Measurements from ENCODE around the gene MFSD2A. TPM values are rescaled to one million over a fixed set of nuclear protein-coding genes. Genes with fewer than 3 reads are reported as not detected.

Gene MFSD2A
- total and polyA plus RNA-seq, 3 donors from 2014 or later, result 122 to 201 (median 185) TPM

DNA sequence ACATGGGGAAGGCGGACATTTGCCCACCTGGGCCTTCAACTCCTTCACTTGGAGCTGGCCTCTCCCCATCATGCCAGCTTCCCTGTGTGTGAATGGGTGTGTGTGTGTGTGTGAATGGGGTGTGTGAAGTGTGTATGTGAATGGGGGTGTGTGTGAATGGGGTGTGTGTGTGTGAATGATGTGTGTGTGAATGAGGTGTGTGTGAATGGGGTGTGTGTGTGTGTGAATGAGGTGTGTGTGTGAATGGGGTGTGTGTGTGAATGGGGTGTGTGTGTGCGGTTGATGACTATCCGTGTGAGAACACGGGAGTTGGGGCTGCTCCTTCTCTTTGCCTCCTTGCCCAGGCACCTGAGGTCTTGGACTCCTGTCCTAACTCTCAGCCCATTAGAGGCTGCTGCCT is 9.6 kb downstream of the MFSD2A start:
- TF ChIP-seq, protein P1, sequence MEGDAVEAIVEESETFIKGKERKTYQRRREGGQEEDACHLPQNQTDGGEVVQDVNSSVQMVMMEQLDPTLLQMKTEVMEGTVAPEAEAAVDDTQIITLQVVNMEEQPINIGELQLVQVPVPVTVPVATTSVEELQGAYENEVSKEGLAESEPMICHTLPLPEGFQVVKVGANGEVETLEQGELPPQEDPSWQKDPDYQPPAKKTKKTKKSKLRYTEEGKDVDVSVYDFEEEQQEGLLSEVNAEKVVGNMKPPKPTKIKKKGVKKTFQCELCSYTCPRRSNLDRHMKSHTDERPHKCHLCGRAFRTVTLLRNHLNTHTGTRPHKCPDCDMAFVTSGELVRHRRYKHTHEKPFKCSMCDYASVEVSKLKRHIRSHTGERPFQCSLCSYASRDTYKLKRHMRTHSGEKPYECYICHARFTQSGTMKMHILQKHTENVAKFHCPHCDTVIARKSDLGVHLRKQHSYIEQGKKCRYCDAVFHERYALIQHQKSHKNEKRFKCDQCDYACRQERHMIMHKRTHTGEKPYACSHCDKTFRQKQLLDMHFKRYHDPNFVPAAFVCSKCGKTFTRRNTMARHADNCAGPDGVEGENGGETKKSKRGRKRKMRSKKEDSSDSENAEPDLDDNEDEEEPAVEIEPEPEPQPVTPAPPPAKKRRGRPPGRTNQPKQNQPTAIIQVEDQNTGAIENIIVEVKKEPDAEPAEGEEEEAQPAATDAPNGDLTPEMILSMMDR (IDR thresholded peaks at IDR 0.05), result no peak
- no peak for TF ChIP-seq POLR2A (IDR thresholded peaks at IDR 0.05)
- no peak for DNase-seq
- Histone ChIP-seq H3K4me1 (peaks cover 10% of the 10 kb centered on the region), H3K9me3 (no peaks in the 10 kb centered on the region), H3K27ac (no peak overlapping the region), H3K27me3 (no peaks in the 10 kb centered on the region), H3K36me3 (ENCODE audit: low read depth, missing control alignments) (no peaks in the 10 kb centered on the region), H3K4me3 (no peak overlapping the region)
- intact Hi-C loops (cut with DNase I; ENCODE audit: low total_unique reads), result no loop called here
- 75 to 99% methylated on average over 4 of the region's 4 CpGs for whole genome bisulfite sequencing, 2 donors

DNA sequence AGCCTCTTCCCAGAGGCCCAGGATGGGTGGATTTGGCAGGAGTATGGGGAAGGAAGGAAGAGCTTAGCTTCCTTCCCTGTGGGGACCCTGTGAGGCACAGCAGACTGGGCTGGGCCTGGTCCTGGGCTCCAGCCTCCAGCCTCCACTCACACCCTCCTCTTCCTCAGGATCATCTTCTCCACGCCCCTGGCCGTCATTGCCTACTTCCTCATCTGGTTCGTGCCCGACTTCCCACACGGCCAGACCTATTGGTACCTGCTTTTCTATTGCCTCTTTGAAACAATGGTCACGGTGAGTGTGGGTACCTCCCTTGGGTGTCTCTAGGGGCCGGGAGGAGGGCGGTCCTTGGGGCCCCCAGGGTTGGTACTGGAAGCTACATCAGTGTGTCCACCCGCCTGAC is 10.1 kb downstream of the MFSD2A start:
- TF ChIP-seq, protein P1 (IDR thresholded peaks at IDR 0.05), result no peak
- TF ChIP-seq POLR2A (IDR thresholded peaks at IDR 0.05), result no peak
- Histone ChIP-seq H3K27ac (no peak overlapping the region), H3K27me3 (no peaks in the 10 kb centered on the region), H3K4me3 (no peak overlapping the region), H3K4me1 (peaks cover 10% of the 10 kb centered on the region), H3K36me3 (ENCODE audit: low read depth, missing control alignments) (no peaks in the 10 kb centered on the region), H3K9me3 (no peaks in the 10 kb centered on the region)
- WGBS, 2 donors, result 83 to 89% methylated on average over 9 of the region's 9 CpGs
- intact Hi-C loops (cut with DNase I; ENCODE audit: low total_unique reads), result no loop called here
- no peak for DNase-seq

DNA sequence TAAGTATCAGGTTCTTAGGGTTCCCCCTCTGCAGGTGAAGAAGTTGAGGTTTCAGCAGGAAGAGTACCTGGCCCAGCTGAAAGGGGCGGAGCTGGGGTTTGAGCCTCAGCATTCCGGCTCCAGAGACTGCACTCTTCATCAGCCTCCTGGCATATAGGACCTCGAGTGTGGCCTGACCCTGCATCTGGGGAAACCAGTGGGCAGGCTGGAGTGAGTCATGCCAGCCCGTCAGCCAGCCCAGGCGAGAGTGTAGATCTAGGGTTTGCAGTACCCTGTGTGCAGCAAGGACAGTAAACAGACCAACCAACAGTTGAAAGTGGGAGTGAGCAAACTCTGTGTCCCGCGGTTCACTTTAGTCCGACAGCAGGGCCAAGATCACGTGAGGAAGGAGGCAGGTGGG is 14.1 kb downstream of the MFSD2A start:
- Histone ChIP-seq H3K9me3 (no peaks in the 10 kb centered on the region), H3K4me1 (no peaks in the 10 kb centered on the region), H3K4me3 (no peak overlapping the region), H3K27me3 (no peaks in the 10 kb centered on the region), H3K36me3 (ENCODE audit: low read depth, missing control alignments) (no peaks in the 10 kb centered on the region), H3K27ac (no peak overlapping the region)
- no peak for DNase-seq
- 80 to 91% methylated on average over 9 of the region's 9 CpGs for WGBS, 2 donors
- no peak for TF ChIP-seq POLR2A (IDR thresholded peaks at IDR 0.05)
- TF ChIP-seq, protein P1 (IDR thresholded peaks at IDR 0.05), result no peak
- intact Hi-C loops (cut with DNase I; ENCODE audit: low total_unique reads), result no loop called here

DNA sequence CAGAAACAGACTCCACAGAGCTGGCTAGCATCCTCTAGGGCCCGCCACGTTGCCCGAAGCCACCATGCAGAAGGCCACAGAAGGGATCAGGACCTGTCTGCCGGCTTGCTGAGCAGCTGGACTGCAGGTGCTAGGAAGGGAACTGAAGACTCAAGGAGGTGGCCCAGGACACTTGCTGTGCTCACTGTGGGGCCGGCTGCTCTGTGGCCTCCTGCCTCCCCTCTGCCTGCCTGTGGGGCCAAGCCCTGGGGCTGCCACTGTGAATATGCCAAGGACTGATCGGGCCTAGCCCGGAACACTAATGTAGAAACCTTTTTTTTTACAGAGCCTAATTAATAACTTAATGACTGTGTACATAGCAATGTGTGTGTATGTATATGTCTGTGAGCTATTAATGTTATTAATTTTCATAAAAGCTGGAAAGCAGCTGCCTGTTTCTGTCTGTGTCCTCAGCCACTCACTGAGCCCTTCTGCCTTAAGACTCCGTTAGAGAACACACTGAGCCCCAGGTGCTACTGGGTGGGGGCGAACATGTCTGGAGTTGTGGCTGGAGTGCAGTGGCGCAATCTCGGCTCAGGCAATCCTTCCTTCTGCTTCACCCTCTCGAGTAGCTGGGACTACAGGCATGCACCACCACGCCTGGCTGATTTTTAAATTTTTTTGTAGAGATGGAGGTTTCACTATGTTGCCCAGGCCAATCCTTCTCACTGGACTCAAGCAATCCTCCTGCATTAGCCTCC is 14.8 kb downstream of the MFSD2A start:
- Histone ChIP-seq H3K4me3 (no peak overlapping the region), H3K27ac (no peak overlapping the region), H3K4me1 (no peaks in the 10 kb centered on the region), H3K27me3 (no peaks in the 10 kb centered on the region), H3K9me3 (no peaks in the 10 kb centered on the region), H3K36me3 (ENCODE audit: low read depth, missing control alignments) (no peaks in the 10 kb centered on the region)
- intact Hi-C loops (cut with DNase I; ENCODE audit: low total_unique reads), result loop anchor here (5.0 kb wide), 1 partner anchor 147 kb away; no protein-coding TSS in a partner anchor
- WGBS, 2 donors, result 90 to 91% methylated on average over 9 to 13 of the region's 13 CpGs
- no peak for TF ChIP-seq POLR2A (IDR thresholded peaks at IDR 0.05)
- TF ChIP-seq, protein P1 (IDR thresholded peaks at IDR 0.05), result no peak
- DNase-seq, result no peak

DNA sequence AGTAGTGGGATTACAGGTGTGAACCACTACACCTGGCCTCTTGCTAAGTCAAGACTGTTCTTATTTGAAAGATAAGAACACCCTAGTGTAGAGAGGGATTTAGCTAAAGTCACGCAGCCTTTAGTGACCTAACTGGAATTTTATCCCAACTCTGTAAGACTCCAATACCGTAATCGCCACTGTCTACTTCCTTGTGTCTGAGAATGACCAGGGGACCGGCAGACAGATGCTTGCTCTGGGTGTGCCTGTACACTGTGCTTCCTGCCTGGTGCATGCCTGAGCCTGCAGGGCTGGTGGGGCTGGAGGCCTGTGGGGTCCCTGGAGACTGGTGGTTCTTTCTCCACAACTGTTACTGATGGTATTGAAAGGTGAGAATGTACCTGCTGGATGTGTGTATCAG is 15.3 kb downstream of the MFSD2A start:
- no peak overlapping the region for H3K4me3 ChIP-seq
- H3K27ac ChIP-seq, result no peak overlapping the region
- no peaks in the 10 kb centered on the region for H3K27me3 ChIP-seq
- intact Hi-C loops (cut with DNase I; ENCODE audit: low total_unique reads), result loop anchor here (5.0 kb wide), 1 partner anchor 148 kb away; no protein-coding TSS in a partner anchor
- no peak for TF ChIP-seq POLR2A (IDR thresholded peaks at IDR 0.05)
- TF ChIP-seq, protein P1 (IDR thresholded peaks at IDR 0.05), result no peak
- no peaks in the 10 kb centered on the region for H3K36me3 ChIP-seq (ENCODE audit: low read depth, missing control alignments)
- H3K4me1 ChIP-seq, result no peaks in the 10 kb centered on the region
- H3K9me3 ChIP-seq, result no peaks in the 10 kb centered on the region
- no peak for DNase-seq
- WGBS, 2 donors, result 81 to 87% methylated on average over 4 of the region's 4 CpGs

All from testis (tissue), 3 donors.